HG03342 (cell line): Measurements from ENCODE around the gene USP28.
A peak's percentile ranks its signal among the peaks of the same experiment; 100 is the strongest.
"Not testable (repeated sequence)": the region's sequence is repeated elsewhere in the genome, so short reads cannot be mapped to it uniquely, and the experiment has no call there.

Experiments
- ATAC-seq: cut with Tn5 transposase; IDR thresholded peaks from one replicate; pipeline ENCODE4 v1.9.1; 2021; ENCODE audit warnings: mild to moderate bottlenecking, moderate library complexity; ENCODE audit not compliant: unreplicated experiment

Gene USP28

DNA sequence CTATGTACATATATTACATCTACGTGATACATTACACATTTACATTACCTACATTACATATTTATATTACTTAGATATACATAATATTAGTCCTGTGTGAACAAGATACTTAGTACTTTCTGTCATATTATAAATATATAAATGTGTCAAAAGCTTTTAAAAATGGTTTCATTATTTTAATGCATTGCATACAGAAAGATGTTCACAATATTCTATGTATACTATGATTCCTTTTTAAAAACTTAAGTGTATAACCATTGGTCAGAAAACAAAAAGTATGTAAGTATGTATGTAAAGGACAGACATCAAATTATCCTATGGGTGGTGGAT lies 101.2 kb downstream of the USP28 start:
- ATAC-seq: no peak

DNA sequence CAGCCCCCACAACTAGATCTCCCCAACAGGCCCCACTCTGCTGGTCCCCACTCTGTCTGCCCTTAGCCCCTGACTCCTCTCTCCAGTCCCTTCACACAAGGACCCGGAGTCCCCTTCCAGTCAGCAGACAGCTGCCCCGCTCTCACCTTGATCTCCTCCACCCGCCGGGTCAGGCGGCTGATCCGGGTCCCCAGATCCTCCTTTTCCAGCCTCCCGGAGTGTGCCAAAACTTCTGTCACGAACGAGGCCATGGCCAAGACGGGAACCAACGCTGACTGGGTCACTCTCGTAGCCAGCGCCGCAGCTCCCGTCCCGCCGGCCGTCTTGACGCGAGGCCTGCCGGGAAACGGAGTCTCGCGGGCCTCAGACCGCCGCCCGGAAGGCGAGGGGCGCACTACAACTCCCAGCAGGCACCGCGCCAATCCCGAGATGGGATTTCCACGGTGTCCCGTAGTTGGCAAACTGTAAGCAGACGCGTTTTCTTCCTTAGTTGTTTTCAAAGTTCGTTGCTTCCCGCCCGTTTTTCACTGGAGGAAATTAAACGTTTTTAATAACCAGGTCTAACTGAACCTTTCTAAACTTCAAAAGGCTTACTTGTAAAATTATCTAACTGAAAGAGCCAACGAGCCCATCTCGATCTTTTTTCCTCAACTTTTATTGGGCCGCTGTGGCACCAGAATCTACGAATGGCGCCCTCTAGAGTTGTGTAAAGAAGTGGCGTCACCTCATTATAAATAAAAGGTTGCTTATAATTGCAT lies 101.8 kb downstream of the USP28 start, which contains the start of gene ZW10:
Gene ZW10 (minus strand): TSS at position 277 of the 758 bp plus-strand sequence. CDS start 26 bp downstream, at position 251.
- ATAC-seq: peak; percentile 98

DNA sequence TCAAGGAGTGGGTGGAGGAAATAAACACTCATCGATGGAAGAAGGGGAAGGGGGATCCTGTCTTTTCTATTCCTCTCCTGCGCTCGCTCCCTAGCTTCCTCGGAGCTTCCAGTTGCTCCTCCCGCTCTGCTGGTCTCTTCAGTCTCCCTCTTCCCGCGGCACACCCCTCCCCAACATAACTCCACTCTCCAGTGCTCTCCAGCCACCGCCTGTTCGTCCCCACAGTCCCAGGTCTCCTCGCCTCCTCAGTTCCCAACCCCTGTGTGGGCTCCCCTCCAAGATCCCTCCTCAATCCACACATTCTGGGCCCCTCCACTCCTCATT lies 102.3 kb downstream of the USP28 start:
- ATAC-seq: no peak

DNA sequence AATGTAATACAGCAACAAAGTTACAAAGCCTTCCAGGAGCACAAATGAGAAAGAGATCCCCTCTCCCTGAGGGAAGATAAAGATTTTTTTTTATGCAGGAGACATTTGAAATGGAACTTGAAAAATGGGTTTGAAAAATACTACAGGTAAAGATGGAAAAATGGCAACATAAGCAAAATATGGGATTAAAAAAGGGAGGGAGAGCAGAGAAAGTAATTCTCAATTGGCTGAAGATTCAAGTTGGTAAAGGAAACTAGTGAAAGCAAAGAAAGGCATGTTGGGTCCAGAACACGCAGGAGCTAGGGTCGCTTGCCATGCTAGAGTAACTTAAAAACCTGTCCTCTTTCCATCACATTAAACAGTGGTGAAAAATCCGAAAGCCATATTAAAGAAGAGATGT lies 103.4 kb downstream of the USP28 start:
- no peak for ATAC-seq

DNA sequence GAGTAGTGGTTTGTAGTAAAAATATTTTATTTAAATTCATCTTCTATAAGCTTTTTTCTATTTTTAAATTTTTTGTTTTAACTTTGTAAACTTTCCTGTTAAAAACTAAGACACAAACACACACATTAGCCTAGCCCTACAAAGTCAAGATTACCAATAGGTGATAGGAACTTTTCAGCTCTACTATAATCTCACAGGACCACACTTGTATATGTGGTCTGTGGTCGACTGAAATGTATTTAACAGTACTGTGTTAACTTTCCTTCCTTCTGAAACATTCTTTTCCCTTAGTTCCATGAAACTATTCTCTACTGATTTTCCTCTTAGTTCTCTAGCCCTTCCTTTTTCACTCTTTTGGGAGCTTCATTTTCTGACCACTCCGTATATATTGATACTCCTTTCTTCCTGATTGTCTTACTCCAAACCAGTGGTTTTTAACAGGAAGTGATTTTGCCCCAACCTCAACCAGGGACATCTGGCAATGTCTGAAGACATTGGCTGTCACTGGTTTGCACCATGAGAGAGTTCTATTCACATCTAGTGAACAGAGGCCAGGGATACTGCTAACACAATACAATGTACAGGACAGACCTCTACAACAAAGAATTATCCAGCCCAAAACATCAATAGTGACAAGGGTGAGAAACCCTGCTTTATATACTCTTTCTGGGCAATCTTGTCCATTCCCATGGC lies 110.7 kb downstream of the USP28 start:
- ATAC-seq: no peak

DNA sequence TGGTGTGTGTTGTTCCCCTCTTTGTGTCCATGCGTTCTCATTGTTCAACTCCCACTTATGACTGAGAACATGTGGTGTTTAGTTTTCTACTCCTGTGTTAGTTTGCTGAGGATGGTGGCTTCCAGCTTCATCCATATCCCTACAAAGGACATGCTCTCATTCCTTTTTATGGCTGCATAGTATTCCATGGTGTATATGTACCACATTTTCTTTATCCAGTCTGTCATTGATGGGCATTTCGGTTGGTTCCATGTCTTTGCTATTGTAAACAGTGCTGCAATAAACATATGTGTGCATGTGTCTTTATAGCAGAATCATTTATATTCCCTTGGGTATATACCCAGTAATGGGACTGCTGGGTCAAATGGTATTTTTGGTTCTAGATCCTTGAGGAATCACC lies 112.3 kb downstream of the USP28 start:
- not testable (repeated sequence) for ATAC-seq

DNA sequence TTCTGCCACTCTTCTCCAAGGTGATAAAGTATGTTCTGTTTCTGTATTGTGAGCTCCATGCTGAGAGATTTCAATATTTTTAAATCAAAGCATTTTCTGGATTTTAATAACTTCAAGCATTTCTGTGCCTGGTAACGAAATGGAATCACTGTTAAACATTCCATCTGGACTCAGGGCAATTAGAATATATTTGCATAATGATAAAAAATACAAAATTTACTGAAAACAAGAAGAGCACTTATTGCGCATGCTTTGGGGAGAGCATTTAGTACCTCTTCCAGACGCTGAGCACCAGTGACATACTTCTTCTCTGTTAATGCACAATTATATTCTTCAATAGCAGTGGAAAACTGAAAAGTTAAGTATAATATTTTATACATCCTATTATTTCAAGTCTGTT lies 115.1 kb downstream of the USP28 start:
- ATAC-seq: no peak

DNA sequence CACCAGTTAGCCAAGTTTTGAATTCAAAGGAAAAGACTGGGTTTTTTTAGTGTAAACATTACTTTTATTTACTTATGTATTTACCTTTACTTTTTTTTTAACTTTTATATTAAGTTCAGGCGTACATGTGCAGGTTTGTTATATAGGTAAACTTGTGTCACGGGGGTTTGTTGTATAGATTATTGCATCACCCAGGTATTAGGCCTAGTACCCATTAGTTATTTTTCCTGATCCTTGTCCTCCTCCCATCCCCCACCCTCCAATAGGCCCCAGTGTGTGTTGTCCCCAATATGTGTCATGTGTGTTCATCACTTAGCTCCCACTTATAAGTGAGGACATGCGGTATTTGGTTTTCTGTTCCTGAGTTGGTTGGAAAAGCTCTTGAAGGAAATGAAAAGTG lies 122.4 kb downstream of the USP28 start:
- ATAC-seq: no peak
